H1 (cell line): ENCODE measurements around the gene HOXB4. TPM values are rescaled to one million over a fixed set of nuclear protein-coding genes. Genes with fewer than 3 reads are reported as not detected.

Experiments
- CTCF ChIA-PET: fragments of 300-600 bp; sonication (Branson Sonifier 250); formaldehyde crosslinking; loops from one replicate; lab custom pipeline; 2021; ENCODE audit not compliant: partially characterized antibody; lab: Charles Lee
- POLR2A ChIA-PET: fragments of 300-600 bp; sonication (Branson Sonifier 250); formaldehyde crosslinking; loops from one replicate; lab custom pipeline; 2021; ENCODE audit warnings: inconsistent platforms; ENCODE audit not compliant: partially characterized antibody; lab: Charles Lee
- DNase-seq, 2 experiments: peaks; one replicate each; pipeline versions ENCODE4 v3.0.0 to v3.0.0-alpha.2; 2010 to 2022; ENCODE audit warnings: low spot score in 2 of 2, low read depth in 1 of 2, mixed read lengths in 1 of 2
- FAIRE-seq: peaks from 2 replicates; lab custom pipeline; 2011; peaks lifted over from hg19 to GRCh38; lab: Jason Lieb, UNC
- H2AFZ ChIP-seq: 2 replicates; pipeline ENCODE4 v1.8.1; 2012; ENCODE audit warnings: low read length, inconsistent platforms
- H2AK5ac ChIP-seq: 2 replicates; pipeline ENCODE4 v1.6.1; 2013; ENCODE audit warnings: low read depth, low read length
- H2BK120ac ChIP-seq: replicated peaks from 2 replicates; pipeline ENCODE3; 2013; ENCODE audit warnings: low read depth, low read length, inconsistent platforms
- H2BK12ac ChIP-seq: 2 replicates; pipeline ENCODE4 v1.6.1; 2013; ENCODE audit warnings: low read depth, low read length
- H2BK15ac ChIP-seq: 2 replicates; pipeline ENCODE4 v1.6.1; 2013; ENCODE audit warnings: low read length
- H2BK20ac ChIP-seq: 2 replicates; pipeline ENCODE4 v1.6.1; 2013; ENCODE audit warnings: low read length
- H2BK5ac ChIP-seq: 2 replicates; pipeline ENCODE4 v1.6.1; 2013; ENCODE audit warnings: low read depth, low read length
- H3K14ac ChIP-seq: 2 replicates; pipeline ENCODE4 v1.6.1; 2013; ENCODE audit warnings: inconsistent platforms; ENCODE audit not compliant: insufficient read length
- H3K18ac ChIP-seq: 2 replicates; pipeline ENCODE4 v1.6.1; 2013; ENCODE audit warnings: low read length; ENCODE audit errors: extremely low read depth
- H3K23ac ChIP-seq: 2 replicates; pipeline ENCODE4 v1.6.1; 2013; ENCODE audit warnings: inconsistent platforms; ENCODE audit not compliant: insufficient read length
- H3K23me2 ChIP-seq: 2 replicates; pipeline ENCODE4 v1.6.1; 2013; ENCODE audit warnings: low read depth, low read length
- H3K27ac ChIP-seq: 2 replicates; pipeline ENCODE4 v1.6.1; 2011; ENCODE audit warnings: low read depth, low read length, inconsistent platforms
- H3K27me3 ChIP-seq, 4 experiments: replicated peaks in 1 of 4; 1 replicate in 1 of 4; 2 replicates in 3 of 4; pipeline versions ENCODE4 v1.6.1 to v1.8.1; 2011 to 2013; ENCODE audit warnings: low read length in 3 of 4, mild to moderate bottlenecking in 3 of 4, inconsistent platforms in 2 of 4, mixed read lengths in 2 of 4, moderate library complexity in 1 of 4; ENCODE audit not compliant: control insufficient read depth in 3 of 4, insufficient read depth in 3 of 4; ENCODE audit errors: extremely low read depth in 1 of 4
- H3K36me3 ChIP-seq, 4 experiments: 2 replicates each; pipeline versions ENCODE4 v1.6.1 to v1.8.1; 2011 to 2013; ENCODE audit warnings: mild to moderate bottlenecking in 4 of 4, low read length in 3 of 4, moderate library complexity in 2 of 4, control low read depth in 1 of 4, inconsistent platforms in 1 of 4; ENCODE audit not compliant: insufficient read depth in 4 of 4, control insufficient read depth in 2 of 4
- H3K4ac ChIP-seq: replicated peaks from 2 replicates; pipeline ENCODE3; 2013; ENCODE audit warnings: low read length, low read depth, mixed read lengths, inconsistent platforms; ENCODE audit not compliant: insufficient read length
- H3K4me1 ChIP-seq, 4 experiments: replicated peaks in 1 of 4; 1 replicate in 1 of 4; 2 replicates in 3 of 4; pipeline versions ENCODE4 v1.6.1 to v1.8.1; 2011 to 2013; ENCODE audit warnings: low read length in 3 of 4, inconsistent platforms in 2 of 4, mixed read lengths in 1 of 4; ENCODE audit not compliant: insufficient read depth in 4 of 4, control insufficient read depth in 3 of 4
- H3K4me2 ChIP-seq, 2 experiments: 2 replicates each; pipeline versions ENCODE4 v1.6.1 to v1.8.1; 2011 to 2013; ENCODE audit warnings: low read depth in 2 of 2, low read length in 2 of 2, control low read depth in 1 of 2, inconsistent platforms in 1 of 2, mild to moderate bottlenecking in 1 of 2; ENCODE audit not compliant: insufficient read depth in 1 of 2
- H3K4me3 ChIP-seq, 4 experiments: fragments of 200-600, 300-600 bp in 1 of 4; sonication (generic), shearing (Covaris generic), sonication (Bioruptor Twin) in 1 of 4; 2 replicates each; pipeline versions ENCODE4 v1.5.1 to v1.8.1; 2011 to 2016; ENCODE audit warnings: low read length in 4 of 4, low read depth in 3 of 4, control low read depth in 2 of 4, inconsistent platforms in 2 of 4, mild to moderate bottlenecking in 2 of 4, mixed read lengths in 1 of 4, moderate library complexity in 1 of 4; ENCODE audit not compliant: insufficient read depth in 2 of 4; ENCODE audit errors: extremely low read depth in 1 of 4
- H3K56ac ChIP-seq: replicated peaks from 2 replicates; pipeline ENCODE3; 2013; ENCODE audit warnings: low read depth, mild to moderate bottlenecking, mixed read lengths, low read length, inconsistent platforms; ENCODE audit not compliant: insufficient read length
- H3K79me1 ChIP-seq: 2 replicates; pipeline ENCODE4 v1.6.1; 2013; ENCODE audit warnings: low read depth, low read length, control low read depth
- H3K79me2 ChIP-seq, 2 experiments: 2 replicates each; pipeline versions ENCODE4 v1.6.1 to v1.8.1; 2012 to 2013; ENCODE audit warnings: low read length in 2 of 2, mild to moderate bottlenecking in 2 of 2, inconsistent platforms in 1 of 2; ENCODE audit not compliant: insufficient read depth in 2 of 2, control insufficient read depth in 1 of 2
- H3K9ac ChIP-seq, 4 experiments: replicated peaks in 1 of 4; 1 replicate in 1 of 4; 2 replicates in 3 of 4; pipeline versions ENCODE4 v1.6.1 to v1.8.1; 2011 to 2013; ENCODE audit warnings: low read depth in 3 of 4, low read length in 3 of 4, control low read depth in 2 of 4, mild to moderate bottlenecking in 2 of 4, moderate library complexity in 2 of 4, inconsistent platforms in 1 of 4; ENCODE audit errors: extremely low read depth in 1 of 4
- H3K9me3 ChIP-seq, 2 experiments: 2 replicates each; pipeline versions ENCODE4 v1.6.1 to v1.8.1; 2012 to 2013; ENCODE audit warnings: mild to moderate bottlenecking in 2 of 2, moderate library complexity in 2 of 2, control low read depth in 1 of 2, inconsistent platforms in 1 of 2, low read depth in 1 of 2, low read length in 1 of 2, mixed read lengths in 1 of 2; ENCODE audit not compliant: insufficient read depth in 2 of 2
- H4K20me1 ChIP-seq, 2 experiments: replicated peaks in 1 of 2; 2 replicates each; pipeline versions ENCODE3 to v1.8.1; 2011 to 2013; ENCODE audit warnings: inconsistent platforms in 2 of 2, low read length in 2 of 2, mild to moderate bottlenecking in 1 of 2; ENCODE audit not compliant: insufficient read depth in 2 of 2, control insufficient read depth in 1 of 2
- H4K5ac ChIP-seq: 2 replicates; pipeline ENCODE4 v1.6.1; 2013; ENCODE audit warnings: low read length, low read depth, mixed read lengths, inconsistent platforms; ENCODE audit not compliant: insufficient read length
- H4K8ac ChIP-seq: 2 replicates; pipeline ENCODE4 v1.8.0; 2013; ENCODE audit warnings: mild to moderate bottlenecking, moderate library complexity, low read length, inconsistent platforms; ENCODE audit not compliant: insufficient read depth; ENCODE audit errors: extremely low read depth
- H4K91ac ChIP-seq: replicated peaks from 2 replicates; pipeline ENCODE3; 2013; ENCODE audit warnings: low read length, mixed read lengths, inconsistent platforms; ENCODE audit not compliant: insufficient read length
- ATF2 ChIP-seq: IDR thresholded peaks from 2 replicates; pipeline ENCODE4 v1.6.1; 2012; ENCODE audit warnings: low read length, inconsistent platforms
- PHF8 ChIP-seq: fragments of 200-600 bp; sonication (generic); conservative IDR thresholded peaks from 2 replicates; pipeline ENCODE4 v1.7.1; 2012; ENCODE audit warnings: low read depth, mild to moderate bottlenecking, inconsistent platforms, low read length, moderate library complexity
- RNF2 ChIP-seq: fragments of 200-900, 300-1000 bp; sonication (generic); IDR thresholded peaks from 2 replicates; pipeline ENCODE4 v1.7.1; 2016; ENCODE audit warnings: borderline replicate concordance, low read depth, mild to moderate bottlenecking, antibody characterized with exemption, low read length; ENCODE audit not compliant: poor library complexity, severe bottlenecking; ENCODE audit errors: missing control alignments
- SUZ12 ChIP-seq: fragments of 200-600 bp; sonication (generic); IDR thresholded peaks from 2 replicates; pipeline ENCODE4 v1.6.1; 2012; ENCODE audit warnings: mild to moderate bottlenecking, inconsistent platforms, low read length, moderate library complexity, mixed read lengths
- WGBS, 2 experiments: shearing (Covaris generic) in 1 of 2; methylation state at CpG; one replicate each; pipeline versions ENCODE4 v1.1.6 to v1.1.7; 2013 to 2015; ENCODE audit warnings: low lambda C conversion rate in 2 of 2, mixed read lengths in 2 of 2, inconsistent platforms in 1 of 2, low coverage in 1 of 2, missing lambda C conversion rate in 1 of 2; ENCODE audit not compliant: insufficient replicate concordance in 2 of 2, insufficient coverage in 1 of 2, insufficient read length in 1 of 2; ENCODE audit errors: extremely low coverage in 1 of 2, missing lambda C conversion rate in 1 of 2; 5-methylcytosine and 5-hydroxymethylcytosine counted together
- polyA plus RNA-seq, 7 experiments: library from polyadenylated mRNA; depleted of rRNA in 3 of 7; stranded (reverse) in 5 of 7; unstranded in 2 of 7; fragments of >200 nt in 5 of 7; fragments of 200-250 nt in 2 of 7; gene quantifications; 1 replicate in 5 of 7; 2 replicates in 1 of 7; 4 replicates in 1 of 7; pipeline versions ENCODE4 v1.2.1 to v1.2.3, GENCODE V29; 2011 to 2013; ENCODE audit warnings: missing spikeins in 2 of 7, mixed read lengths in 2 of 7
- total RNA-seq: library from RNA; stranded (reverse); fragmentation: NEBNext Ultra II Directional; extraction: Animal tissue kit (Norgen Biotek cat#: 25700); gene quantifications from 2 replicates; pipeline ENCODE4 v1.2.1, GENCODE V29; 2021

HOXB4 gene
- total and polyA plus RNA-seq, 2 of the 8 experiments (the other 6 are each of a cell fraction or from before 2014, with no cell fraction given), result not detected

- H3K27me3 ChIP-seq, result peaks cover 99 to 100% (median 100%) of the 10 kb centered on the region in 4 experiments
- no peak for DNase-seq
- H2BK15ac ChIP-seq, result no peak overlapping the region
- no peak overlapping the region for H4K91ac ChIP-seq
- ChIA-PET POLR2A (interaction anchor here (0.6 to 1.6 kb wide), 3 partner anchors 12 to 158 kb away, joined by 3 to 4 read pairs (median 4); no protein-coding TSS in a partner anchor), CTCF (interaction anchor here (0.7 to 4.7 kb wide), 23 partner anchors 9 to 372 kb away, joined by 3 to 24 read pairs (median 5); no protein-coding TSS in a partner anchor)
- H3K79me1 ChIP-seq, result no peaks in the 10 kb centered on the region
- no peak overlapping the region for H4K5ac ChIP-seq
- no peak overlapping the region for H2BK5ac ChIP-seq
- no peak overlapping the region for H2AK5ac ChIP-seq
- H3K56ac ChIP-seq, result no peak overlapping the region
- no peak overlapping the region for H2BK12ac ChIP-seq
- H2AFZ ChIP-seq, result no peak overlapping the region
- H3K23ac ChIP-seq, result no peak overlapping the region
- peak; percentile 74 for TF ChIP-seq RNF2
- TF ChIP-seq PHF8, result no peak
- no peak for TF ChIP-seq ATF2
- peak; percentile 35; the same call in 1 of the 2 replicates for TF ChIP-seq SUZ12
- no peak overlapping the region for H2BK20ac ChIP-seq
- peaks cover 23 to 37% of the 10 kb centered on the region in 2 experiments for H4K20me1 ChIP-seq
- no peak overlapping the region for H3K27ac ChIP-seq
- H3K79me2 ChIP-seq, result no peaks in the 10 kb centered on the region
- no peak overlapping the region for H3K18ac ChIP-seq
- no peak overlapping the region for H3K14ac ChIP-seq
- peaks cover 0 to 3% (median 0%) of the 10 kb centered on the region in 4 experiments; a peak in 3 of 7 replicates for H3K4me1 ChIP-seq
- H4K8ac ChIP-seq, result no peak overlapping the region
- FAIRE-seq, result no peak
- H3K36me3 ChIP-seq, result peaks cover 0 to 12% (median 0%) of the 10 kb centered on the region in 4 experiments; a peak in 1 of 8 replicates
- 17% methylated on average over 5 of the region's 5 CpGs; no CpG with 5 or more reads in 1 of the 2 experiments for WGBS, 2 experiments
- no peak overlapping the region for H3K4me2 ChIP-seq
- no peak overlapping the region for H3K9ac ChIP-seq
- no peak overlapping the region for H3K4ac ChIP-seq
- no peak overlapping the region for H3K4me3 ChIP-seq
- H2BK120ac ChIP-seq, result no peak overlapping the region
- H3K23me2 ChIP-seq, result no peaks in the 10 kb centered on the region
- H3K9me3 ChIP-seq, result no peaks in the 10 kb centered on the region; a peak in 1 of 4 replicates
Measured at GRCh38 chr17:48587276-48588073, 9.3 kb upstream of the HOXB4 start.
